GM23338 (cell line): ENCODE results near the gene GPR26. TPM values are rescaled to one million over a fixed set of nuclear protein-coding genes. Genes with fewer than 3 reads are reported as not detected.
"Not testable (repeated sequence)": the region's sequence is repeated elsewhere in the genome, so short reads cannot be mapped to it uniquely, and the experiment has no call there.

Experiments
- ATAC-seq: fragments of 200-7000 bp; cut with Tn5 transposase; 3 replicates; pipeline ENCODE4 v1.9.1; 2020
- DNase-seq: peaks from one replicate; pipeline ENCODE4 v3.0.0-alpha.2; 2015; ENCODE audit warnings: low spot score
- H2AFZ ChIP-seq: fragments of 200-600 bp; sonication (generic); 2 replicates; pipeline ENCODE4 v1.8.0; 2016; ENCODE audit warnings: antibody characterized with exemption, mild to moderate bottlenecking, moderate library complexity
- H3F3A ChIP-seq: fragments of 200-600 bp; sonication (generic); replicated peaks from 2 replicates; pipeline ENCODE4 v1.8.0; 2017; ENCODE audit warnings: antibody characterized with exemption, mixed run types, low read depth
- H3K27ac ChIP-seq: fragments of 200-600 bp; sonication (generic); 2 replicates; pipeline ENCODE4 v1.6.1; 2016; ENCODE audit warnings: low read depth
- H3K27me3 ChIP-seq: fragments of 200-600 bp; sonication (generic); 2 replicates; pipeline ENCODE4 v1.8.0; 2016; ENCODE audit warnings: mild to moderate bottlenecking, mixed run types, moderate library complexity; ENCODE audit not compliant: insufficient read depth
- H3K36me3 ChIP-seq: fragments of 200-600 bp; sonication (generic); 2 replicates; pipeline ENCODE4 v1.8.0; 2016; ENCODE audit warnings: mild to moderate bottlenecking; ENCODE audit not compliant: insufficient read depth
- H3K4me1 ChIP-seq: fragments of 200-600 bp; sonication (generic); 2 replicates; pipeline ENCODE4 v1.8.0; 2016; ENCODE audit warnings: mild to moderate bottlenecking, moderate library complexity; ENCODE audit not compliant: insufficient read depth
- H3K4me2 ChIP-seq: fragments of 200-600 bp; sonication (generic); 2 replicates; pipeline ENCODE4 v1.7.1; 2017; ENCODE audit warnings: mixed run types
- H3K4me3 ChIP-seq: fragments of 200-600 bp; sonication (generic); 2 replicates; pipeline ENCODE4 v1.6.1; 2016; ENCODE audit warnings: mixed run types
- H3K79me2 ChIP-seq: fragments of 200-600 bp; sonication (generic); replicated peaks from 2 replicates; pipeline ENCODE4 v1.8.0; 2017; ENCODE audit warnings: mild to moderate bottlenecking; ENCODE audit not compliant: insufficient read depth
- H3K9me2 ChIP-seq: fragments of 200-600 bp; sonication (generic); 2 replicates; pipeline ENCODE4 v1.8.0; 2017; ENCODE audit not compliant: insufficient read depth
- H4K20me1 ChIP-seq: fragments of 200-600 bp; sonication (generic); replicated peaks from 2 replicates; pipeline ENCODE4 v1.8.0; 2017; ENCODE audit warnings: mild to moderate bottlenecking; ENCODE audit not compliant: insufficient read depth
- H3K27ac Mint-ChIP-seq: 2 replicates; pipeline ENCODE4 v1.8.0; 2020; ENCODE audit warnings: inconsistent platforms, mild to moderate bottlenecking, moderate library complexity, mixed read lengths
- H3K27me3 Mint-ChIP-seq: 3 replicates; pipeline ENCODE4 v1.8.0; 2022; ENCODE audit warnings: low read depth, mild to moderate bottlenecking, moderate library complexity, mixed read lengths, inconsistent platforms; ENCODE audit not compliant: insufficient read depth, poor library complexity
- H3K36me3 Mint-ChIP-seq: 3 replicates; pipeline ENCODE4 v1.8.0; 2021; ENCODE audit warnings: low read depth, mild to moderate bottlenecking, inconsistent platforms, moderate library complexity, mixed read lengths
- H3K4me1 Mint-ChIP-seq: 3 replicates; pipeline ENCODE4 v1.8.0; 2020; ENCODE audit warnings: mild to moderate bottlenecking, inconsistent platforms, mixed read lengths
- H3K4me3 Mint-ChIP-seq: 3 replicates; pipeline ENCODE4 v1.8.0; 2021; ENCODE audit warnings: moderate library complexity, mild to moderate bottlenecking, inconsistent platforms, mixed read lengths
- H3K9me3 Mint-ChIP-seq: 3 replicates; pipeline ENCODE4 v1.8.0; 2020; ENCODE audit warnings: moderate library complexity, mild to moderate bottlenecking, inconsistent platforms, mixed read lengths
- CTCF ChIP-seq, 2 experiments: fragments of 200-600 bp in 1 of 2; sonication (generic) in 1 of 2; conservative IDR thresholded peaks; 2 replicates each; pipeline versions ENCODE4 v1.5.1 to v1.6.1; 2016 to 2017; ENCODE audit warnings: antibody characterized with exemption in 2 of 2, low read depth in 2 of 2, mild to moderate bottlenecking in 2 of 2, moderate library complexity in 1 of 2
- EZH2phosphoT487 ChIP-seq: fragments of 200-600 bp; sonication (generic); IDR thresholded peaks from one replicate; pipeline ENCODE4 v1.8.1; 2018; ENCODE audit warnings: antibody characterized with exemption; ENCODE audit not compliant: unreplicated experiment
- JUNB ChIP-seq: IDR thresholded peaks from one replicate; pipeline ENCODE4 v1.6.1; 2016; ENCODE audit warnings: antibody characterized with exemption; ENCODE audit not compliant: unreplicated experiment
- NANOG ChIP-seq: IDR thresholded peaks from 2 replicates; pipeline ENCODE4 v1.6.1; 2016; ENCODE audit warnings: antibody characterized with exemption, borderline replicate concordance
- POLR2AphosphoS5 ChIP-seq: IDR thresholded peaks from 2 replicates; pipeline ENCODE4 v1.6.1; 2016; ENCODE audit warnings: antibody characterized with exemption, low read depth
- STAT1 ChIP-seq: IDR thresholded peaks from one replicate; pipeline ENCODE4 v1.6.1; 2016; ENCODE audit warnings: antibody characterized with exemption; ENCODE audit not compliant: unreplicated experiment
- ZNF114 ChIP-seq: fragments of 250-450 bp; sonication (Bioruptor Pico); IDR thresholded peaks from 2 replicates; pipeline ENCODE4 v1.5.0; 2020; ENCODE audit warnings: mild to moderate bottlenecking, moderate library complexity
- ZNF331 ChIP-seq: fragments of 250-450 bp; sonication (Bioruptor Pico); IDR thresholded peaks from 2 replicates; pipeline ENCODE4 v1.5.0; 2020; ENCODE audit warnings: low read depth, mild to moderate bottlenecking, moderate library complexity
- polyA plus RNA-seq: library from polyadenylated mRNA; unstranded; fragments of >200 nt; fragmentation: Nextera tagmentation; extraction: Ambion mirVana; gene quantifications from 2 replicates; pipeline ENCODE4 v1.2.1, GENCODE V29; 2016
- total RNA-seq: library from RNA; depleted of rRNA; stranded (reverse); fragments of >200 nt; shearing (Covaris generic); gene quantifications from 2 replicates; pipeline ENCODE4 v1.2.3, GENCODE V29; 2014
- TF ChIP-seq, protein P1 (sequence below): IDR thresholded peaks from 2 replicates; pipeline ENCODE4 v1.6.1; 2016; ENCODE audit warnings: antibody characterized with exemption
- TF ChIP-seq, protein P2 (sequence below): IDR thresholded peaks from one replicate; pipeline ENCODE4 v1.6.1; 2018; ENCODE audit warnings: antibody characterized with exemption; ENCODE audit not compliant: unreplicated experiment

The GPR26 gene
- total and polyA plus RNA-seq, 2 experiments from 2014 or later: 0.06 to 0.07 TPM

GRCh38 chr10:123729523-123729922, 63.4 kb downstream of the GPR26 start (continued):
- TF ChIP-seq POLR2AphosphoS5 (no peak), ZNF331 (CRISPR knock-in tag) (no peak), CTCF (conservative IDR thresholded peaks at IDR 0.05; ENCODE audit: low read depth in 2 of 2) (no peak), EZH2phosphoT487 (no peak), STAT1 (no peak), JUNB (no peak), ZNF114 (CRISPR knock-in tag) (no peak), NANOG (no peak)
- TF ChIP-seq, protein P1, sequence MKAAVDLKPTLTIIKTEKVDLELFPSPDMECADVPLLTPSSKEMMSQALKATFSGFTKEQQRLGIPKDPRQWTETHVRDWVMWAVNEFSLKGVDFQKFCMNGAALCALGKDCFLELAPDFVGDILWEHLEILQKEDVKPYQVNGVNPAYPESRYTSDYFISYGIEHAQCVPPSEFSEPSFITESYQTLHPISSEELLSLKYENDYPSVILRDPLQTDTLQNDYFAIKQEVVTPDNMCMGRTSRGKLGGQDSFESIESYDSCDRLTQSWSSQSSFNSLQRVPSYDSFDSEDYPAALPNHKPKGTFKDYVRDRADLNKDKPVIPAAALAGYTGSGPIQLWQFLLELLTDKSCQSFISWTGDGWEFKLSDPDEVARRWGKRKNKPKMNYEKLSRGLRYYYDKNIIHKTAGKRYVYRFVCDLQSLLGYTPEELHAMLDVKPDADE: no peak
- TF ChIP-seq, protein P2, sequence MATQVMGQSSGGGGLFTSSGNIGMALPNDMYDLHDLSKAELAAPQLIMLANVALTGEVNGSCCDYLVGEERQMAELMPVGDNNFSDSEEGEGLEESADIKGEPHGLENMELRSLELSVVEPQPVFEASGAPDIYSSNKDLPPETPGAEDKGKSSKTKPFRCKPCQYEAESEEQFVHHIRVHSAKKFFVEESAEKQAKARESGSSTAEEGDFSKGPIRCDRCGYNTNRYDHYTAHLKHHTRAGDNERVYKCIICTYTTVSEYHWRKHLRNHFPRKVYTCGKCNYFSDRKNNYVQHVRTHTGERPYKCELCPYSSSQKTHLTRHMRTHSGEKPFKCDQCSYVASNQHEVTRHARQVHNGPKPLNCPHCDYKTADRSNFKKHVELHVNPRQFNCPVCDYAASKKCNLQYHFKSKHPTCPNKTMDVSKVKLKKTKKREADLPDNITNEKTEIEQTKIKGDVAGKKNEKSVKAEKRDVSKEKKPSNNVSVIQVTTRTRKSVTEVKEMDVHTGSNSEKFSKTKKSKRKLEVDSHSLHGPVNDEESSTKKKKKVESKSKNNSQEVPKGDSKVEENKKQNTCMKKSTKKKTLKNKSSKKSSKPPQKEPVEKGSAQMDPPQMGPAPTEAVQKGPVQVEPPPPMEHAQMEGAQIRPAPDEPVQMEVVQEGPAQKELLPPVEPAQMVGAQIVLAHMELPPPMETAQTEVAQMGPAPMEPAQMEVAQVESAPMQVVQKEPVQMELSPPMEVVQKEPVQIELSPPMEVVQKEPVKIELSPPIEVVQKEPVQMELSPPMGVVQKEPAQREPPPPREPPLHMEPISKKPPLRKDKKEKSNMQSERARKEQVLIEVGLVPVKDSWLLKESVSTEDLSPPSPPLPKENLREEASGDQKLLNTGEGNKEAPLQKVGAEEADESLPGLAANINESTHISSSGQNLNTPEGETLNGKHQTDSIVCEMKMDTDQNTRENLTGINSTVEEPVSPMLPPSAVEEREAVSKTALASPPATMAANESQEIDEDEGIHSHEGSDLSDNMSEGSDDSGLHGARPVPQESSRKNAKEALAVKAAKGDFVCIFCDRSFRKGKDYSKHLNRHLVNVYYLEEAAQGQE: no peak

- not testable (repeated sequence) for H3K4me3 ChIP-seq, ATAC-seq, H3K27me3 ChIP-seq, DNase-seq, H3K27ac ChIP-seq, H3K9me3 Mint-ChIP-seq, H3K27me3 Mint-ChIP-seq, H3K9me2 ChIP-seq, H4K20me1 ChIP-seq, H3K4me1 Mint-ChIP-seq, H3F3A ChIP-seq, H3K36me3 ChIP-seq, H3K4me2 ChIP-seq, H3K79me2 ChIP-seq, H3K36me3 Mint-ChIP-seq, H3K27ac Mint-ChIP-seq, H3K4me1 ChIP-seq, H2AFZ ChIP-seq, H3K4me3 Mint-ChIP-seq
Observed at GRCh38 chr10:123736917-123737316, 70.8 kb downstream of the GPR26 start.
